CD14-positive monocyte (primary cell): ENCODE data around the gene CATSPERZ. TPM values are rescaled to one million over a fixed set of nuclear protein-coding genes. Genes with fewer than 3 reads are reported as not detected.

ENCODE experiments used
- DNase-seq, 3 donors: peaks; one replicate each; pipeline ENCODE4 v3.0.0-alpha.2; 2011 to 2022
- H2AFZ ChIP-seq: 2 replicates; pipeline ENCODE4 v1.6.0; 2012; ENCODE audit warnings: mild to moderate bottlenecking, low read depth, low read length, inconsistent platforms; ENCODE audit not compliant: insufficient read depth, poor library complexity, severe bottlenecking
- H3K27ac ChIP-seq, 2 donors: 1 replicate in 1 of 2; 2 replicates in 1 of 2; pipeline ENCODE4 v1.5.1; 2012 to 2013; ENCODE audit warnings: low read length in 2 of 2, control low read depth in 1 of 2, inconsistent platforms in 1 of 2, low read depth in 1 of 2, mild to moderate bottlenecking in 1 of 2
- H3K27me3 ChIP-seq, 2 donors: one replicate each; pipeline versions ENCODE4 v1.6.0 to v1.6.1; 2011 to 2013; ENCODE audit warnings: low read length in 2 of 2; ENCODE audit not compliant: control insufficient read depth in 2 of 2, insufficient read depth in 2 of 2
- H3K36me3 ChIP-seq, 2 donors: replicated peaks in 1 of 2; 1 replicate in 1 of 2; 2 replicates in 1 of 2; pipeline versions ENCODE4 v1.5.1 to v1.6.1; 2012 to 2013; ENCODE audit warnings: low read length in 2 of 2, control low read depth in 1 of 2, inconsistent platforms in 1 of 2, mild to moderate bottlenecking in 1 of 2; ENCODE audit not compliant: insufficient read depth in 2 of 2, control insufficient read depth in 1 of 2
- H3K4me1 ChIP-seq, 2 donors: 1 replicate in 1 of 2; 2 replicates in 1 of 2; pipeline versions ENCODE4 v1.5.1 to v1.6.1; 2012 to 2013; ENCODE audit warnings: low read length in 2 of 2, control low read depth in 1 of 2, inconsistent platforms in 1 of 2, mild to moderate bottlenecking in 1 of 2, moderate library complexity in 1 of 2; ENCODE audit not compliant: insufficient read depth in 2 of 2, control insufficient read depth in 1 of 2
- H3K4me2 ChIP-seq: replicated peaks from 2 replicates; pipeline ENCODE3; 2012; ENCODE audit warnings: low read length, moderate library complexity, mild to moderate bottlenecking; ENCODE audit not compliant: poor library complexity, severe bottlenecking; ENCODE audit errors: extremely low read depth
- H3K4me3 ChIP-seq, 3 experiments: fragments of 200-600 bp in 1 of 3; sonication (generic) in 1 of 3; replicated peaks in 1 of 3; 1 replicate in 2 of 3; 2 replicates in 1 of 3; pipeline ENCODE4 v1.5.1; 2011 to 2013; ENCODE audit warnings: low read length in 3 of 3, mild to moderate bottlenecking in 3 of 3, control low read depth in 2 of 3, low read depth in 2 of 3, inconsistent platforms in 1 of 3, moderate library complexity in 1 of 3
- H3K79me2 ChIP-seq: 2 replicates; pipeline ENCODE4 v1.6.0; 2012; ENCODE audit warnings: mild to moderate bottlenecking, control low read depth, inconsistent platforms, low read length, moderate library complexity; ENCODE audit not compliant: insufficient read depth
- H3K9ac ChIP-seq: 2 replicates; pipeline ENCODE4 v1.6.0; 2017; ENCODE audit warnings: low read length, mild to moderate bottlenecking; ENCODE audit not compliant: insufficient read depth, poor library complexity, severe bottlenecking
- H3K9me3 ChIP-seq, 2 donors: replicated peaks in 1 of 2; 1 replicate in 1 of 2; 2 replicates in 1 of 2; pipeline versions ENCODE4 v1.5.1 to v1.6.1; 2012 to 2013; ENCODE audit warnings: low read length in 2 of 2, control low read depth in 1 of 2; ENCODE audit not compliant: control insufficient read depth in 1 of 2, insufficient read depth in 1 of 2
- H4K20me1 ChIP-seq: 2 replicates; pipeline ENCODE4 v1.6.0; 2012; ENCODE audit warnings: mild to moderate bottlenecking, low read length, control low read depth, moderate library complexity; ENCODE audit not compliant: insufficient read depth
- H3K27ac Mint-ChIP-seq, 7 donors: one replicate each; pipeline ENCODE4 v1.8.0; 2020; ENCODE audit warnings: mild to moderate bottlenecking in 7 of 7, mixed read lengths in 7 of 7, moderate library complexity in 6 of 7, inconsistent platforms in 2 of 7
- H3K27me3 Mint-ChIP-seq, 3 donors: one replicate each; pipeline ENCODE4 v1.8.0; 2021 to 2022; ENCODE audit warnings: low read depth in 3 of 3, mild to moderate bottlenecking in 3 of 3, mixed read lengths in 3 of 3, moderate library complexity in 3 of 3, inconsistent platforms in 1 of 3
- H3K36me3 Mint-ChIP-seq, 2 donors: one replicate each; pipeline ENCODE4 v1.8.0; 2020; ENCODE audit warnings: mixed read lengths in 2 of 2, inconsistent platforms in 1 of 2, mild to moderate bottlenecking in 1 of 2
- H3K4me1 Mint-ChIP-seq: one replicate; pipeline ENCODE4 v1.8.0; 2020; ENCODE audit warnings: mild to moderate bottlenecking, mixed read lengths
- H3K4me3 Mint-ChIP-seq, 2 donors: one replicate each; pipeline ENCODE4 v1.8.0; 2020; ENCODE audit warnings: mild to moderate bottlenecking in 2 of 2, mixed read lengths in 2 of 2, moderate library complexity in 1 of 2
- H3K9me3 Mint-ChIP-seq, 7 donors: one replicate each; pipeline ENCODE4 v1.8.0; 2020 to 2022; ENCODE audit warnings: mixed read lengths in 7 of 7, mild to moderate bottlenecking in 6 of 7, moderate library complexity in 6 of 7, inconsistent platforms in 2 of 7
- CTCF ChIP-seq: fragments of 200-600 bp; IDR thresholded peaks from one replicate; pipeline ENCODE4 v1.8.0; 2022; ENCODE audit warnings: antibody characterized with exemption, mild to moderate bottlenecking
- WGBS: methylation state at CpG from one replicate; pipeline ENCODE4 v1.1.5; 2013; ENCODE audit warnings: missing lambda C conversion rate; ENCODE audit not compliant: insufficient coverage; 5-methylcytosine and 5-hydroxymethylcytosine counted together
- intact Hi-C, 2 donors: fragments of 100-400 bp; cut with micrococcal nuclease; formaldehyde crosslinking; loops; one replicate each; pipeline versions ENCODE4 v1.15.0 to v1.15.1; 2023
- polyA plus RNA-seq, 3 donors: library from polyadenylated mRNA; depleted of rRNA in 1 of 3; unstranded in 2 of 3; stranded (reverse) in 1 of 3; fragments of 300-500 nt in 2 of 3; fragments of >200 nt in 1 of 3; fragmentation: Illumina TruSeq in 2 of 3; gene quantifications; 1 replicate in 2 of 3; 2 replicates in 1 of 3; pipeline ENCODE4 v1.2.3, GENCODE V29; 2012 to 2021

CATSPERZ gene
- polyA plus RNA-seq, 3 donors = not detected

GRCh38 chr11:64284048-64284961 lies 15.9 kb upstream of the CATSPERZ start, which contains the start of gene BAD:
TSS of gene BAD (minus strand) at chr11:64284665. CDS start at chr11:64284368, 297 bp downstream.
- Histone ChIP-seq H3K4me2 (peak within 1 kb of the TSS; percentile 81), H3K27ac (peak within 1 kb of the TSS; percentile 91 to 100), H3K27me3 (no peaks in the 10 kb centered on the region), H4K20me1 (no peaks in the 10 kb centered on the region), H3K9ac (peak within 1 kb of the TSS; percentile 79), H3K9me3 (no peaks in the 10 kb centered on the region), H3K4me1 (peaks cover 20 to 24% of the 10 kb centered on the region in 2 donors), H3K4me3 (peak within 1 kb of the TSS; percentile 74 to 98 (median 81)), H2AFZ (peak within 1 kb of the TSS; percentile 84), H3K79me2 (peaks cover 5% of the 10 kb centered on the region), H3K36me3 (no peaks in the 10 kb centered on the region)
- peak; percentile 91 to 93 (median 92) for DNase-seq
- H3K9me3 Mint-ChIP-seq = no peaks in the 10 kb centered on the region
- H3K36me3 Mint-ChIP-seq = peaks cover 15 to 17% of the 10 kb centered on the region in 2 donors
- intact Hi-C loops = loop anchor here (1.0 to 2.0 kb wide), 3 partner anchors 14 to 16 kb away; partner anchors contain the start of gene CATSPERZ (in 1 of the 2)
- peak within 1 kb of the TSS; percentile 92 to 98 (median 96) for H3K27ac Mint-ChIP-seq
- no peak for TF ChIP-seq CTCF
- peaks cover 24% of the 10 kb centered on the region for H3K4me1 Mint-ChIP-seq
- peaks cover under 1 to 10% (median 2%) of the 10 kb centered on the region in 3 donors for H3K27me3 Mint-ChIP-seq
- peak within 1 kb of the TSS; percentile 86 to 90 for H3K4me3 Mint-ChIP-seq
- WGBS = 3% methylated on average over 36 of the region's 44 CpGs
